GM12865 (cell line): ENCODE data around the gene TIGD3.

Experiments
- DNase-seq: peaks from one replicate; pipeline ENCODE4 v3.0.0; 2010; ENCODE audit warnings: low read depth
- H3K4me3 ChIP-seq: 2 replicates; pipeline ENCODE4 v1.5.1; 2011; ENCODE audit warnings: mild to moderate bottlenecking, low read depth, low read length, control low read depth
- CTCF ChIP-seq: IDR thresholded peaks from 2 replicates; pipeline ENCODE4 v1.5.1; 2011; ENCODE audit warnings: low read length, control low read depth, low read depth, inconsistent platforms; ENCODE audit not compliant: insufficient read depth; ENCODE audit errors: missing control alignments

The TIGD3 gene

GRCh38 chr11:65355776-65356393, 1.3 kb downstream of the TIGD3 start:
- no peak overlapping the region; the same call in 1 of the 2 replicates for H3K4me3 ChIP-seq
- no peak for TF ChIP-seq CTCF
- DNase-seq: no peak

DNA sequence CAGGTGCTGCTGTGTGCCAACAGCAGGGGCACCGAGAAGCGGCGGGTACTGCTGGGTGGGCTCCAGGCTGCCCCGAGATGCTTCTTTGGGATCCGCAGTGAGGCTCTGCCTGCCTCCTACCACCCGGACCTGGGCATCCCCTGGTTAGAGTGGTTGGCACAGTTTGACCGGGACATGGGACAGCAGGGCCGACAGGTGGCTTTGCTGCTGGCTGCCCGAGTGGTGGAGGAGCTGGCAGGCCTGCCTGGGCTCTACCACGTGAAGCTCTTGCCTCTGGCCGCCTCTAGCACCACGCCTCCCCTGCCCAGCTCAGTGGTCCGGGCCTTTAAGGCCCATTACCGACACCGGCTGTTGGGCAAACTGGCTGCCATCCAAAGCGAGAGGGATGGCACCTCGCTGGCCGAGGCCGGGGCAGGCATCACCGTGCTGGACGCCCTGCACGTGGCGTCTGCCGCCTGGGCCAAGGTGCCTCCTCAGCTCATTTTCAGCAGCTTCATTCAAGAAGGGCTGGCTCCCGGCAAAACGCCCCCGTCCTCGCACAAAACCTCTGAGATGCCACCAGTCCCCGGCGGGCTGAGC, 1.9 kb downstream of the TIGD3 start:
- no peak for TF ChIP-seq CTCF
- H3K4me3 ChIP-seq: no peak overlapping the region

DNA sequence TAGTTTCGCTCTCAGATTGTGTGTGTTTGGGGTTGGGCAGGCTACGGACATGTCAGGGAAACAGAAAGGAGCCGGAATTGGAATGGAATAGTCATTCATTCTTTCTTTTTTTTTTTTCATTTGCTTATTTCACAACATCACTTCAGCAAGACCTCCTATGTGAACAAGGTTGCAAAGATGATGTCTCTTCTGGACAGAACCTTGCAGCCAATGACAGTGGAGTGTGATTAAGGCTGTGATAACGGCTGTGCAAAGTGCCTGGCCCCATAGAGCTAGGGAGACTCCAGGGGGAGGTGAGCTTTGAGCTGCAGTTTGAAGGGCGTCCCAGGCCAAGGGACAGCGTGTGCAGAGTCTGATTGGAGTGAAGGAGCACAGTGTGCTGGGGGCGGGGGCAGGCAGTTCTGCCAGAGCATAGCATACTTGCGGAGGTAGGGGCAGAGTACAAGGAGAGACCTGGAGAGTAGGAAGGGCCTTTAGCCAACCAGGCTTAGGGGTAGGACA, 3.4 kb downstream of the TIGD3 start:
- H3K4me3 ChIP-seq: no peak overlapping the region
- no peak for TF ChIP-seq CTCF
- no peak for DNase-seq

More for the DNA sequence above, 1.9 kb downstream of the TIGD3 start:
- DNase-seq: no peak

DNA sequence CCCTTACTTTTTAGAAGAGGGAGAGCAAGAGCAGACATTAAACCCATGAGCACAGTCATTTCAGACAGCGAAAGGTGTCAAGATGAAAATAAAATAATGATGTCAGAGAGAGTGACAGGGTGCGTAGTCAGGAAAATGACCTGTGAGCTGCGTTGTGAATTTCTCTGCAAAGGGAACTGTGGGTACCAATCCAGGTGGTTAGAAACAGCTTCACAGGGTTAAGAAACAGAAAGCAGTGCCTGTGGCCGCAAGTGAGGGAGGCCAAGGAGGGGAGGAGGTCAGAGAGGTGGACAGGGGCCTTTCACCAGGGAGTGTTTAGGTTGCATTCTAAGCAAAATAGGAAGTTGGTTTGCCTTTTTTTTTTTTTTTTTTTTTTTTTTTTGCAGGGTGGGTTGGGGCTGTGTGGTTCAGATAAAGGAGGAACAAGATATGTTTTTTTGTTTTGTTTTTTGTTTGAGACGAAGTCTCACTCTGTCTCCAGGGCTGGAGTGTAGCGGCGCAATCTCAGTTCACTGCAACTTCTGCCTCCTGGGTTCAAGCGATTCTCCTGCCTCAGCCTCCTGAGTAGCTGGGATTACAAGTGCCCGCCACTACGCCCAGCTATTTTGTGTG, 7.9 kb downstream of the TIGD3 start:
- peak; percentile 81 for DNase-seq
- H3K4me3 ChIP-seq: no peak overlapping the region
- no peak for TF ChIP-seq CTCF

- no peak overlapping the region for H3K4me3 ChIP-seq
- no peak for TF ChIP-seq CTCF
- no peak for DNase-seq
Observed at GRCh38 chr11:65362966-65363365, 8.4 kb downstream of the TIGD3 start.

- no peak for DNase-seq
- TF ChIP-seq CTCF: no peak
- no peak overlapping the region for H3K4me3 ChIP-seq
Observed at GRCh38 chr11:65363770-65364169, 9.2 kb downstream of the TIGD3 start.
